ENCODE results near the gene PPP1R1B. TPM values are rescaled to one million over a fixed set of nuclear protein-coding genes. Genes with fewer than 3 reads are reported as not detected.

PPP1R1B gene
- total RNA-seq, 1 donor from 2014 or later: 25.1 TPM

DNA sequence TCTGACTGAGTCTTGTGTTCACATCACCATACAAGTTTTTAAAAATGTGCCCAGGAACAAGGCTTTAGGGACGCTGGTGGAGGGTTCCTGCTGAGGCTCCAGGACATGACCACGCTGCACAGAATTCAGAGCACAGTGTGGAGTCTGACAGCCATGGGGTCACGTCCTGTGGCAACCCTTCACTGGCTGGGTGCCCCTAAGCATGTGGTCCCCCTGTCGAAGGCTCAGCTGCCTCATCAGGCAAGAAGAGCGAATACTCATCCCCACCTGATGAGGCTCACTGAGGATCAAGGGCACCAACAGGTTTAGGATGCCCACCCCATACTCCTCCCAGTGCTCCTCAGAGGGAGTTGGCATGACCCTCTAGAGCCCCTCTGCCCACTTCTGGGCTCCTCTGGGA is 47.4 kb downstream of the PPP1R1B start:
- ATAC-seq (no peak), DNase-seq (no peak)
- Histone ChIP-seq H3K9me3 (no peaks in the 10 kb centered on the region), H3K27me3 (peaks cover 24% of the 10 kb centered on the region), H3K4me3 (no peak overlapping the region), H3K4me1 (peaks cover 24% of the 10 kb centered on the region), H3K36me3 (no peaks in the 10 kb centered on the region), H3K27ac (no peak overlapping the region)
- intact Hi-C loops (cut with DNase I): no loop called here
- TF ChIP-seq, protein P1, sequence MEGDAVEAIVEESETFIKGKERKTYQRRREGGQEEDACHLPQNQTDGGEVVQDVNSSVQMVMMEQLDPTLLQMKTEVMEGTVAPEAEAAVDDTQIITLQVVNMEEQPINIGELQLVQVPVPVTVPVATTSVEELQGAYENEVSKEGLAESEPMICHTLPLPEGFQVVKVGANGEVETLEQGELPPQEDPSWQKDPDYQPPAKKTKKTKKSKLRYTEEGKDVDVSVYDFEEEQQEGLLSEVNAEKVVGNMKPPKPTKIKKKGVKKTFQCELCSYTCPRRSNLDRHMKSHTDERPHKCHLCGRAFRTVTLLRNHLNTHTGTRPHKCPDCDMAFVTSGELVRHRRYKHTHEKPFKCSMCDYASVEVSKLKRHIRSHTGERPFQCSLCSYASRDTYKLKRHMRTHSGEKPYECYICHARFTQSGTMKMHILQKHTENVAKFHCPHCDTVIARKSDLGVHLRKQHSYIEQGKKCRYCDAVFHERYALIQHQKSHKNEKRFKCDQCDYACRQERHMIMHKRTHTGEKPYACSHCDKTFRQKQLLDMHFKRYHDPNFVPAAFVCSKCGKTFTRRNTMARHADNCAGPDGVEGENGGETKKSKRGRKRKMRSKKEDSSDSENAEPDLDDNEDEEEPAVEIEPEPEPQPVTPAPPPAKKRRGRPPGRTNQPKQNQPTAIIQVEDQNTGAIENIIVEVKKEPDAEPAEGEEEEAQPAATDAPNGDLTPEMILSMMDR (IDR thresholded peaks at IDR 0.05): no peak

DNA sequence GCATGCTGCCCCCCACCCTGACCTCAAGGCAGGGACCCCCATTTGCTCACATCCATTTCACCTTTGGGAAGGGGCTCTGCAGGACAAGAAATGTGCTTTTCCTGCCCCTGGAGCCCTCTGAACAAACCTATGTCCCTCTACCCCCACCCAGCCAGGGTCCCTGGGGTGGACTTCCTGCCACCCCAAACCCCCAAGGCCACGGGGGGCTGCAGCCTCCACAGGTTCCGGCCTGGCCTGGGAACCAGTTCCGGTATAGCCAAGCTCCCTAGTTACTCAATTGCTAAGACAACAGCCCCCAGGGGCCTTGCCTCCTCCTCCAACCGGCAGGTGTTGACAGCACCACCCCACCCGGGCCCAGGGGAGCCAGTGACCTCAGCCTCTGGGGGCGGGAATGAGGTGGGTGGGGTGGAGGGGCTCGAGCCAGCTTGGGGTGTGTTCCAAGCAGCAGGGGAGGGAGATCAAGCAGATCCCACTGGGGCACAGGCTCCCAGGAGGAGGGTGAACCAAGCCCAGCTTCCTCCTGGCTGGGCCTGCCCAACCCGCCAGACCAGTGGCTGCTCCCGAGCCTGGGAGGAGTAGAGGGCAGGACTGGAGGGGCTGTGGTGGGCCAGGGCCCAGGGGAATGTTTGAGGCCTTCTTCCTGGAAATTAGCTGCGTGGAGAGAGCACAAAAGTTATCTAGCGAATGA is 48.1 kb downstream of the PPP1R1B start:
- Histone ChIP-seq H3K27ac (peak overlapping the region; percentile 11), H3K27me3 (peaks cover 18% of the 10 kb centered on the region), H3K9me3 (no peaks in the 10 kb centered on the region), H3K36me3 (no peaks in the 10 kb centered on the region), H3K4me3 (no peak overlapping the region), H3K4me1 (peaks cover 24% of the 10 kb centered on the region)
- DNase-seq (peak; percentile 74), ATAC-seq (peak; percentile 21)
- TF ChIP-seq, protein P1 (IDR thresholded peaks at IDR 0.05): no peak
- intact Hi-C loops (cut with DNase I): no loop called here

DNA sequence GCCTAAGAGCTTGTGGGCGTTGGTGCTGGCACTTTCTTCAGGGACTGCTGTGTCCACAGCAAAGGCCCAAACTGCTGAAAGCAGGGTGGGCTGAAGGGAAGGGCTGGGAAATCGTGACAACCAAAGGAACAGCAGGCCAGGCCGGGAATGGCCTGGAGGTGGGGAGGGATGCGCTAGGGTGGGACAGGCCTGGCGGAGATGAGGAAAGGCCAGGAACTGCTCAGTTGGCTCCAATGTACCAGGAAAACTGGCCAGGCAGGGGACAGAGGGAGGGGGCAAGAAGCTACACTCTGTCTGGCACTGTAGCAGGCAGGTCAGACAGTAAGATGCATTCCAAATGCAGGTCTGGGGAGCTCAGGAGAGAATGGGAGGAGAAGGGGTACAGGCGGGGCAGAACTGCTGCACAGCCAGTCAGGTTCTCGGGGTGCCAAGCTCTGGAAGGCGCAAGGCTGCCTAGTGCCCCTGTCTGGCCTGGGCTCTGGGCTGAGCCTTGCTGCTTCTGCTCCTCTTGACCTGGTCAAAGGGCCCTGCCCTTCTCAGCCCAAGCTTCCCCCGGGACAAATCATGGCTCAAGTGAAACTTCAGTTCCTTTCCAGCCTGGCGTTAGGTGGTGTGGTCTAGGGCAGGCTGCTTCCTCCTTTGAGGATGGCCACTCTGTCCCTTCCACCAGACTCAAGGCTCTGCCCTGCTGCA is 48.8 kb downstream of the PPP1R1B start:
- Histone ChIP-seq H3K4me1 (peaks cover 24% of the 10 kb centered on the region), H3K9me3 (no peaks in the 10 kb centered on the region), H3K4me3 (no peak overlapping the region), H3K27ac (peak overlapping the region; percentile 39), H3K27me3 (peaks cover 11% of the 10 kb centered on the region), H3K36me3 (no peaks in the 10 kb centered on the region)
- DNase-seq: no peak
- intact Hi-C loops (cut with DNase I): no loop called here
- ATAC-seq: no peak
- TF ChIP-seq, protein P1 (IDR thresholded peaks at IDR 0.05): no peak

DNA sequence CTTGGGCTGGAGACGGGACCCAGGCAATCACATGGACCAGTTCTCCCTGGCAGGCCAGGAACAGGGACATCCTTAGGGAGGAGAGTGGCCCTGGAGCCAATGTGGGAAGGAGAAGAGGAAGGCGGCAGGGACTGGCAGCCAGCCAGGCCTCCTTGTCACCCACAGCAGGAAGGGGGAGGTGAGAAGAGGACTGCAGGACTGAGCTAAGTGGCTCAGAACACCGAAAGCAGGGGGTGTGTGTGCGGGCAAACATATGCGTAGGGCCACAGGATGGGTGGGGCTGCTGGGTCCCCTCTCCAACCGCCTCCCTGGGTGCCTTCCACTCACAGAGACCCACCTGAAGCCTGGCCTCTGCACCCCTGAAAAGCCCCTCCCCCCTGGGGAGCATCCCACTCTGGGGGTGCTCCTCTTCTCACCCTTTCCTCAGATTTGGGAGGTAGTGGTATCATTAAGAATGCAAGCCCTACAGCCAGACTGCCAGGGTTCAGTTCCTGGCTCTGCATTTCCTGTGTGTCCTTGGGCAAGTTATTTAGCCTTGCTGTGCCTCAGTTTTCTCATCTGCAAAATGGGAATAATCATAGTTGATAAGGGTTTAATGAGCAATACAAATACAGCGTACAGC is 49.6 kb downstream of the PPP1R1B start:
- Histone ChIP-seq H3K4me3 (no peak overlapping the region), H3K27me3 (peaks cover 3% of the 10 kb centered on the region), H3K36me3 (peaks cover 7% of the 10 kb centered on the region), H3K4me1 (peaks cover 24% of the 10 kb centered on the region), H3K9me3 (no peaks in the 10 kb centered on the region), H3K27ac (peak overlapping the region; percentile 39)
- intact Hi-C loops (cut with DNase I): no loop called here
- TF ChIP-seq, protein P1 (IDR thresholded peaks at IDR 0.05): no peak
- DNase-seq (peak; percentile 91), ATAC-seq (peak; percentile 75)

DNA sequence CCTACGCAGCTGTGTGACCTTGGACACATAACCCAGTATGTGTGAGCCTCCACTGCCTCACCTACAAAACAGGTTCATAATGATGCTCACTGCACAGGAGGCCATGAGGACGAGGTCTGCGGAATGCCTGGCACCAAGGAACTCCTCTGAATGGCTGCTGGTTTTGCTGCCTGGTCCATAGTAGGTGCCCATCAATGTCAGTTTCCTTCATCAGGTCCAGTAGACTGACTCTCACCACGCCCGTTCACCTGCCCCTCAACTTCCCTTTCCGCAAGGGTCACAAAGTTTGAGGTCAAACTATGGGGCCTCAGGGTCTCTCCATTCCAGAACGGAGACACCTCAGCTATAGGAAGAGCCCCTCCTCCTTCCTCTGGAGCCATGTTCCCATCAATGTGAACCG is 50.3 kb downstream of the PPP1R1B start:
- no peaks in the 10 kb centered on the region for H3K27me3 ChIP-seq
- H3K4me3 ChIP-seq: no peak overlapping the region
- no peaks in the 10 kb centered on the region for H3K9me3 ChIP-seq
- ATAC-seq (no peak), DNase-seq (no peak)
- H3K27ac ChIP-seq: peak overlapping the region; percentile 39
- peaks cover 24% of the 10 kb centered on the region for H3K4me1 ChIP-seq
- peaks cover 9% of the 10 kb centered on the region for H3K36me3 ChIP-seq
- intact Hi-C loops (cut with DNase I): no loop called here
- TF ChIP-seq, protein P1 (IDR thresholded peaks at IDR 0.05): no peak
